Nephron progenitor cell (in vitro differentiated cells): Measurements from ENCODE around the gene ROR1.

Experiments
- DNase-seq: peaks from one replicate; pipeline ENCODE4 v3.0.0; 2021
- H3K27ac Mint-ChIP-seq: 2 replicates; pipeline ENCODE4 v1.8.0; 2021; ENCODE audit warnings: mild to moderate bottlenecking, moderate library complexity, mixed read lengths
- H3K27me3 Mint-ChIP-seq: 2 replicates; pipeline ENCODE4 v1.8.0; 2021; ENCODE audit warnings: mild to moderate bottlenecking, low read depth, mixed read lengths; ENCODE audit not compliant: poor library complexity
- H3K36me3 Mint-ChIP-seq: 2 replicates; pipeline ENCODE4 v1.8.0; 2021; ENCODE audit warnings: low read depth, mixed read lengths
- H3K4me1 Mint-ChIP-seq: 2 replicates; pipeline ENCODE4 v1.8.0; 2021; ENCODE audit warnings: mixed read lengths
- H3K4me3 Mint-ChIP-seq: 2 replicates; pipeline ENCODE4 v1.8.0; 2021; ENCODE audit warnings: mild to moderate bottlenecking, moderate library complexity, mixed read lengths
- H3K9me3 Mint-ChIP-seq: 2 replicates; pipeline ENCODE4 v1.8.0; 2021; ENCODE audit warnings: mild to moderate bottlenecking, moderate library complexity, mixed read lengths
- CTCF ChIP-seq: fragments of 200-600 bp; sonication (generic); IDR thresholded peaks from 2 replicates; pipeline ENCODE4 v1.5.0; 2021; ENCODE audit warnings: antibody characterized with exemption

The ROR1 gene

GRCh38 chr1:63928186-63929105 is 154.6 kb downstream of the ROR1 start:
- H3K4me3 Mint-ChIP-seq, result no peak overlapping the region
- peak overlapping the region; percentile 84 for H3K27ac Mint-ChIP-seq
- H3K36me3 Mint-ChIP-seq, result no peaks in the 10 kb centered on the region
- no peak for TF ChIP-seq CTCF
- H3K4me1 Mint-ChIP-seq, result peaks cover 18% of the 10 kb centered on the region
- no peak for DNase-seq
- peaks cover 9% of the 10 kb centered on the region for H3K27me3 Mint-ChIP-seq
- H3K9me3 Mint-ChIP-seq, result peaks cover 4% of the 10 kb centered on the region

GRCh38 chr1:63929106-63929478 is 155.3 kb downstream of the ROR1 start:
- TF ChIP-seq CTCF, result no peak
- H3K27me3 Mint-ChIP-seq, result peaks cover 9% of the 10 kb centered on the region
- H3K27ac Mint-ChIP-seq, result peak overlapping the region; percentile 84
- peaks cover 4% of the 10 kb centered on the region for H3K9me3 Mint-ChIP-seq
- H3K4me3 Mint-ChIP-seq, result no peak overlapping the region
- no peaks in the 10 kb centered on the region for H3K36me3 Mint-ChIP-seq
- peaks cover 23% of the 10 kb centered on the region for H3K4me1 Mint-ChIP-seq
- no peak for DNase-seq

- DNase-seq, result no peak
- Mint-ChIP-seq H3K27me3 (peaks cover 9% of the 10 kb centered on the region), H3K4me1 (peaks cover 45% of the 10 kb centered on the region), H3K36me3 (no peaks in the 10 kb centered on the region), H3K4me3 (no peak overlapping the region), H3K9me3 (no peaks in the 10 kb centered on the region), H3K27ac (no peak overlapping the region)
- TF ChIP-seq CTCF, result no peak
Measured at GRCh38 chr1:63931468-63931867, 157.7 kb downstream of the ROR1 start.

- no peaks in the 10 kb centered on the region for H3K9me3 Mint-ChIP-seq
- peaks cover 9% of the 10 kb centered on the region for H3K27me3 Mint-ChIP-seq
- H3K27ac Mint-ChIP-seq, result peak overlapping the region; percentile 12
- H3K36me3 Mint-ChIP-seq, result no peaks in the 10 kb centered on the region
- peaks cover 29% of the 10 kb centered on the region for H3K4me1 Mint-ChIP-seq
- TF ChIP-seq CTCF, result no peak
- no peak overlapping the region for H3K4me3 Mint-ChIP-seq
- DNase-seq, result no peak
Measured at GRCh38 chr1:63934697-63935096, 160.9 kb downstream of the ROR1 start.

GRCh38 chr1:63935143-63935542 is 161.3 kb downstream of the ROR1 start:
- peaks cover 9% of the 10 kb centered on the region for H3K27me3 Mint-ChIP-seq

More at GRCh38 chr1:63935143-63935542, 161.3 kb downstream of the ROR1 start:
- no peak overlapping the region for H3K4me3 Mint-ChIP-seq
- no peaks in the 10 kb centered on the region for H3K36me3 Mint-ChIP-seq
- no peak for DNase-seq
- no peaks in the 10 kb centered on the region for H3K9me3 Mint-ChIP-seq
- peak; percentile 3 for TF ChIP-seq CTCF
- peak overlapping the region; percentile 46 for H3K27ac Mint-ChIP-seq
- peaks cover 29% of the 10 kb centered on the region for H3K4me1 Mint-ChIP-seq
